Activated naive CD4-positive, alpha-beta T cell treated with anti-CD3 and anti-CD28 coated beads, Interleukin-2, amount 10 ng/mL, durations not matched to agents 7 days and 5 days (primary cell): ENCODE data around the gene RSAD2.

ENCODE experiments used
- CTCF ChIA-PET: fragments of 350-600 bp; sonication (Branson Sonifier 250); formaldehyde crosslinking; loops from one replicate; lab custom pipeline; 2021; ENCODE audit warnings: antibody characterized with exemption; lab: Charles Lee
- DNase-seq: peaks from one replicate; pipeline ENCODE4 v3.0.0-alpha.2; 2020
- H3K27ac Mint-ChIP-seq: one replicate; pipeline ENCODE4 v1.8.0; 2021; ENCODE audit warnings: mild to moderate bottlenecking, moderate library complexity, mixed read lengths
- H3K27me3 Mint-ChIP-seq: one replicate; pipeline ENCODE4 v1.8.0; 2021; ENCODE audit warnings: mild to moderate bottlenecking, mixed read lengths
- H3K36me3 Mint-ChIP-seq: one replicate; pipeline ENCODE4 v1.8.0; 2021; ENCODE audit warnings: mixed read lengths
- H3K4me1 Mint-ChIP-seq: one replicate; pipeline ENCODE4 v1.8.0; 2021; ENCODE audit warnings: mixed read lengths
- H3K4me3 Mint-ChIP-seq: one replicate; pipeline ENCODE4 v1.8.0; 2021; ENCODE audit warnings: mild to moderate bottlenecking, moderate library complexity, mixed read lengths
- H3K9me3 Mint-ChIP-seq: one replicate; pipeline ENCODE4 v1.8.0; 2021; ENCODE audit warnings: mixed read lengths

Gene RSAD2

DNA sequence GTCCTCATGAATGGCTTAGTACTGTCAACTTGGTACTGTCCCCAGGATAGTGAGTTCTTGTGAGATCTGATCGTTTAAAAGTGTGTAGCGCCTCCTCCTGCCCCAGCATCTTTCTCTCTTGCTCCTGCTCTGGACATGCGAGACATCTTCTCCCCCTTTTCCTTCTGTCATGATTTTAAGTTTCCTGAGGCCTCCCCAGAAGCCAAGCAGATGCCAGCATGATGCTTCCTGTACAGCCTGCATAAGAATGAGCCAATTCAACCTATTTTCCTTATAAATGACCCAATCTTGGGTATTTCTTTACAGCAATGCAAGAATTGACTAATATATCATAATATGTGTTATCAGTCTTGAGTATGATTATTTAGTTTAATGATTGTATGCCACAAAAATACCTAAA lies 3.5 kb upstream of the RSAD2 start:
- Mint-ChIP-seq H3K9me3 (peaks cover 4% of the 10 kb centered on the region), H3K27me3 (no peaks in the 10 kb centered on the region), H3K27ac (no peak overlapping the region), H3K4me1 (peaks cover 58% of the 10 kb centered on the region), H3K36me3 (peaks cover 14% of the 10 kb centered on the region), H3K4me3 (no peak overlapping the region)
- CTCF ChIA-PET: no interaction called here
- no peak for DNase-seq

DNA sequence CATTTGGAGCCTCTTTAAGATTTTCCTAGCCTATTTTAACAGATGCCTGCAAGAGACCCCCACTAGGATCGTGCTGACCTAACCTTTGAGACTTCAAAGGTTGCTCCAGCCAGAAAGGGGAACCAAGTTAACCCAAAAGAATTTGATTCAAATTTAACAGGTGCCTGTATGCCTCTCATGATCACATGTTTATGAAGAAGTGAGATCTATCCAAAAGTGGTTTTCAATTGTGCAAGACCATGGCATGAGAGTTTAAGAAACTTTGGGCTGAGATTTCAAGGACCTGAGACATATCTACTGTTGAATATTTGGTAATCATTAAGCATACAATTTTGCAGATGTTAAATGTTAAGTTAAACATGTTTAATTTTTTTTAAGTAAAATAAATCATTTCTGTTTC lies 1.3 kb upstream of the RSAD2 start:
- Mint-ChIP-seq H3K36me3 (peaks cover 10% of the 10 kb centered on the region), H3K4me1 (peaks cover 77% of the 10 kb centered on the region), H3K4me3 (no peak overlapping the region), H3K27ac (no peak overlapping the region), H3K27me3 (no peaks in the 10 kb centered on the region), H3K9me3 (peaks cover 4% of the 10 kb centered on the region)
- CTCF ChIA-PET: interaction anchor here (6.5 kb wide), 1 partner anchor 10 kb away, joined by 116 read pairs; the partner anchor contains the start of gene CMPK2
- DNase-seq: no peak

DNA sequence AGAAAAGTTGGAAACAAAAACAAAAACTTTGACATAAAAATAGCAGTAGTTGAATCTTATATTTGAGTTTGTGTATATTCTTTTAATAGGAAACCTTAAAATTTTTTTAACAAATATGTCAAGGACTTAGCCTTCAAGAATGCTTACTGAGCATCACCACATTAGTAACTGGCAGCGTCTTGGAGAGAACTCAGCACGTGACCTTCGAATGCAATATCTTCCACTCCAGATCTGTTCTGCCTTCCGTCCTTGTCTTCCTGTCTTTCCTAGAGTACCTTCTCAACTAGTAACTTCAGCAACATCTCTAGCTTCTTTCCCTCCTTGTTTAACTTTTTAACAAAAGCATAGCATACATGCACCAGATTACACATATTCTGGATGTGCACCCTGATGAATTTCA lies 972 bp downstream of the RSAD2 start:
- Mint-ChIP-seq H3K27ac (peak overlapping the region; percentile 87), H3K36me3 (peaks cover 23% of the 10 kb centered on the region), H3K9me3 (peaks cover 4% of the 10 kb centered on the region), H3K4me1 (peaks cover 71% of the 10 kb centered on the region), H3K27me3 (peaks cover 4% of the 10 kb centered on the region), H3K4me3 (peak overlapping the region; percentile 69)
- CTCF ChIA-PET: interaction anchor here (0.8 to 6.5 kb wide), 9 partner anchors 12 to 166 kb away, joined by 3 to 116 read pairs (median 5); partner anchors contain the start of genes CMPK2 and RNF144A
- DNase-seq: no peak

DNA sequence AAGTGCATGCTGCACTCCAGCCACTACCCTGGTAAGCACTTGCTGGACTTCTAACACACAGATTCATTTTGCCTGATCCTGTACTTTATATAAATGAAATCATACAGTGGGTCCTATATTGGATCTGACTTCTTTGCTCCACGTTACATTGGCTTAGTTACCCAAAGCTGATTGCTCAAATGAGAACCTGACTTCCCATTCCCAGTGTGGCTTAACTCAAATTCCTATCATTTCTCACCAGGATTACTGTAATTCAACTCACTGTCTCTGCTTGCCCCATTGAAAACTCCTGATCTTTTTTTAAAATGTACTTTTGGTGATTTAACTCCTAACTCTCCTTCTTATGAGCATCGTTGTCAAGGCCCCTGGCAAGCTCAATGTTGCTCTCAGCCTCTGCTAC lies 1.4 kb downstream of the RSAD2 start:
- H3K36me3 Mint-ChIP-seq: peaks cover 24% of the 10 kb centered on the region
- no peak for DNase-seq

DNA sequence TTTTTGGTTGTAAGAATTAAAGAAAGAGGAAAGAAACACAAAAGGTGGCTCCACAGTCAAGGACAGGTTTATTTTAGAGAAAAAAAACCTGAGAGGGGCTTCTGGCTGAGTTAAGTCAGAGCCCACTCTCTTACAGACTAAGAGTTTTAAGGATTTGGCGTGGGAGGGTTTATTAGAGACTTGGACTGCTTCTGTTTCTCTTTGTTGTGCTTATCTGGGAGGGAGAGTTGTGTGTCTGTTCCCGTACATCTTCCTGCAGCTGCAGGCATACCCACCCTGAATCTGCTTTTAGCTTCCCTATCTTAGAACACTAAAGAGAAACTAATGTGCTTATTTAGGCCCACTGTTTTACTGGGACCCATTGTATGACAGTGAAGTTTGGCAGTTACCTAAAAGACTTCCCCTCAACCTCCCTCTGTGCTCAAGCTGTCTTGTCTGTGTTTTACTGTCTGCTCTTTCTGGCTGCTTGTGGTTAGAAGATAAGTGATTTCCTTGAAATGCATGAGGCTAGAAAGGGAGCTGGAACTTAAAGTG lies 2.7 kb downstream of the RSAD2 start:
- Mint-ChIP-seq H3K4me3 (peak overlapping the region; percentile 76), H3K27me3 (peaks cover 8% of the 10 kb centered on the region), H3K9me3 (no peaks in the 10 kb centered on the region), H3K36me3 (peaks cover 30% of the 10 kb centered on the region), H3K4me1 (peaks cover 70% of the 10 kb centered on the region), H3K27ac (peak overlapping the region; percentile 95)
- DNase-seq: peak; percentile 41
- CTCF ChIA-PET: interaction anchor here (1.4 to 6.5 kb wide), 4 partner anchors 14 to 33 kb away, joined by 3 to 116 read pairs (median 7); partner anchors contain the start of gene CMPK2

More for the DNA sequence above, 1.4 kb downstream of the RSAD2 start:
- CTCF ChIA-PET: interaction anchor here (0.8 to 6.5 kb wide), 9 partner anchors 12 to 166 kb away, joined by 3 to 116 read pairs (median 5); partner anchors contain the start of genes CMPK2 and RNF144A
- peaks cover 1% of the 10 kb centered on the region for H3K9me3 Mint-ChIP-seq
- peak overlapping the region; percentile 69 for H3K4me3 Mint-ChIP-seq
- H3K27ac Mint-ChIP-seq: peak overlapping the region; percentile 87
- H3K27me3 Mint-ChIP-seq: peaks cover 5% of the 10 kb centered on the region
- H3K4me1 Mint-ChIP-seq: peaks cover 69% of the 10 kb centered on the region

DNA sequence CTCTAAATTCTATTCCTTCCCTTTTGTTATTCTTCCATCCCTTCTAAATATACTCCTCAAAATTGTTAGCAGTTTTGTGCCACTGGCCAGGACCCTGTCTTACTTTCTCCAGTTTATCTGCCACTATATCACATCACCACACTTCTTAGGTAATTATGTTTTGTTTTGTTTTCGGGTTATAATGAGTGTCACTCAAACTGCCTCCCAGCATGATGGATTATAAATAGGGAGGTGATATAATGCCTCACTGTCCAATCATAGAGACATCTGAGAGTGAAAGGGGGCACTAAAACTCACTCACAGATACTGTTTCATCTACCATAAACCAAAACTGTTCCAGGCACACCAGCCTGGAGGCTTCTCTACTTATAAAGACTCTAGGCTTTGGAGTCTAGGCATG lies 3.5 kb downstream of the RSAD2 start:
- Mint-ChIP-seq H3K27ac (peak overlapping the region; percentile 83), H3K27me3 (peaks cover 8% of the 10 kb centered on the region), H3K36me3 (peaks cover 32% of the 10 kb centered on the region), H3K9me3 (no peaks in the 10 kb centered on the region), H3K4me3 (peak overlapping the region; percentile 61), H3K4me1 (peaks cover 63% of the 10 kb centered on the region)
- DNase-seq: no peak
- CTCF ChIA-PET: interaction anchor here (1.9 to 6.5 kb wide), 2 partner anchors 14 to 16 kb away, joined by 9 to 116 read pairs; partner anchors contain the start of gene CMPK2

DNA sequence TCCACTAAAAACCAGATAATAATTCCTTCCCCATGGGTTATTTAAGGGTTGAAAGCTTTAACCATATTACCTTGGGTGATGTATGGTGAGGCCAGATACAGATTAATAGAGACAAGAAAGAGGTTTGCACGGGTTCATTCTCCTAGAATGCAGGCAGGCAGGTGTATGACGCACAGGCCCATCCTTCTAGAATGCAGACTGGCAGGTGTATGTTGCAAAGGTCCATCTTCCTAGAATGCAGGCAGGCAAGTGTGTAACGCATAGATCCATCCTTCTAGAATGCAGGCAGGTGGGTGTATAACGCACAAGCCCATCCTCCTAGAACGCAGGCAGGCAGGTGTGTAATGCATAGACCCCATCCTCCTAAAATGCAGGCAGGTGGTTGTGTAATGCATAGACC lies 3.9 kb downstream of the RSAD2 start:
- peak overlapping the region; percentile 61 for H3K4me3 Mint-ChIP-seq
- no peaks in the 10 kb centered on the region for H3K9me3 Mint-ChIP-seq
- peaks cover 59% of the 10 kb centered on the region for H3K4me1 Mint-ChIP-seq
- peaks cover 8% of the 10 kb centered on the region for H3K27me3 Mint-ChIP-seq
- no peak overlapping the region for H3K27ac Mint-ChIP-seq
- CTCF ChIA-PET: interaction anchor here (6.5 kb wide), 1 partner anchor 15 kb away, joined by 116 read pairs; the partner anchor contains the start of gene CMPK2
- H3K36me3 Mint-ChIP-seq: peaks cover 32% of the 10 kb centered on the region
- no peak for DNase-seq

DNA sequence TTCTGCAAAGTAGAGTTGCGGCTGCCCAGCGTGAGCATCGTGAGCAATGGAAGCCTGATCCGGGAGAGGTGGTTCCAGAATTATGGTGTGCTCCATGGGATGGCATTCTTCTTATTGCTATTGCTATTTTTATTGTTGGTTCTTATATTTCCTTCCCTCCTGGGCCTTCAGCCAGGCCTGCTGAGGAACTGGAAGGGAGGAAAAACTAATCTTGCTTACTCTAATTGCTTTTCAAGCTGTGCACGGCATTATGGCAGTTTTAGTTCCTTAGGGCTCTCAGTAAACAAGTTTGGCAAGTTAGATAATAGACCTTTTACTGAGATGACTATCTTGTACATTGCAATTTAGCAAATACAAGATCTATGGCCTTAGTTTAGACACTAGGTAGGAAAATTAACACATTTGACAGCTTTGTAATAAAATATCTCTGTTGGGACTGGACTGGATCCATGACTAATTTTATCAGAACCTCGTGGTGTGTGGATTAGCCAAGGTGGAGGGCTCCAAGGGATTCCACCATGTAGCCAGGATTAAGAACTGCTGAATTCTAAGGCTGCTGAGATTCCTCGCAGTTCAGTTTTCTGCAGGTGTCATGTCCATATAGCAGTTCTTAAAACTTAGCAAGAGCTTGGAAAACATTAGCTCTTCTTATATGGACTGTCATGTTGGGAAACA lies 6.0 kb downstream of the RSAD2 start:
- Mint-ChIP-seq H3K9me3 (no peaks in the 10 kb centered on the region), H3K4me3 (no peak overlapping the region), H3K4me1 (peaks cover 41% of the 10 kb centered on the region), H3K27ac (no peak overlapping the region), H3K36me3 (peaks cover 35% of the 10 kb centered on the region), H3K27me3 (peaks cover 8% of the 10 kb centered on the region)
- CTCF ChIA-PET: no interaction called here
- DNase-seq: no peak

DNA sequence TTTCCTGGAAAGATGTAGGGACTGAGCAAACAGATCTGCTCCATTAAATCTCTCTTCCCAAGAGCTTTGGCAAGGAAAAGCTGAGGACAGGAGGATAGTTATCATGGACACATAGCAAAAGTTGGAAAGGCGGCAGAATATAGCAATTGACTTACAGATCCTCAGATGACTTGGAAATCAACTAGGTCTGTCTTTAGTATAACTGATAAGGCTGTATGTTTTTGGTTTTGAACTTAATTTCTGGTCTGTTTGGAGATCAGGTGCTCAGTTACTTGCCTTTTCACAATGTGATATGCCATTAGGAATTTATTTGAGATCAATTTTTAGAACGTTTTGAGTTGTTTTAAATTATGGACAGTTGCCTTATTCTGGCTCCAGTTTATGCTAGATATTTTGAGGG lies 8.0 kb downstream of the RSAD2 start:
- H3K36me3 Mint-ChIP-seq: peaks cover 50% of the 10 kb centered on the region

DNA sequence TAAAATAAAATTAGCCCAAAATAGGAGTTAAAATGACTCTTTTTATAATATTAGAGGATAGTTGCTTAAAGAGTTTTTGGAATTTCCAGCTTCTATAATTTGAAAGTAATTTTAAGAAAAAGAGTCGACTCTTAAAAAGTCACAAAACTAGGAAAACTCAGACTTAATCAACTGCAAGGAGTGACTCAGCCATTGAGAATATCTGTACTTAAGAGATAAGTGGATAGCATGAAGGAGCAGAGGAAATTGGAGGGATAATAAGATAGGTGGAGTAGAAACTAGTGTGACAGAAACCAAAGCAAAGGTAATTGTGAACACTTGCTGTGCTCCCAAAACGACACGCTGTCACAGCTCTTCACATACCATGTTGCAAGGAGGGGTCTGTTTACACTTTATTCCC lies 8.4 kb downstream of the RSAD2 start:
- Mint-ChIP-seq H3K27me3 (peaks cover 8% of the 10 kb centered on the region), H3K9me3 (no peaks in the 10 kb centered on the region), H3K4me3 (no peak overlapping the region), H3K4me1 (peaks cover 20% of the 10 kb centered on the region), H3K27ac (no peak overlapping the region), H3K36me3 (peaks cover 49% of the 10 kb centered on the region)
- DNase-seq: no peak
- CTCF ChIA-PET: interaction anchor here (0.8 to 1.0 kb wide), 2 partner anchors 19 to 32 kb away, joined by 3 read pairs; no protein-coding TSS in a partner anchor

More for the DNA sequence above, 8.0 kb downstream of the RSAD2 start:
- Mint-ChIP-seq H3K9me3 (no peaks in the 10 kb centered on the region), H3K4me3 (no peak overlapping the region), H3K27me3 (peaks cover 8% of the 10 kb centered on the region), H3K27ac (no peak overlapping the region), H3K4me1 (peaks cover 23% of the 10 kb centered on the region)
- no peak for DNase-seq
- CTCF ChIA-PET: interaction anchor here (0.6 to 1.0 kb wide), 3 partner anchors 12 to 33 kb away, joined by 3 read pairs; no protein-coding TSS in a partner anchor

DNA sequence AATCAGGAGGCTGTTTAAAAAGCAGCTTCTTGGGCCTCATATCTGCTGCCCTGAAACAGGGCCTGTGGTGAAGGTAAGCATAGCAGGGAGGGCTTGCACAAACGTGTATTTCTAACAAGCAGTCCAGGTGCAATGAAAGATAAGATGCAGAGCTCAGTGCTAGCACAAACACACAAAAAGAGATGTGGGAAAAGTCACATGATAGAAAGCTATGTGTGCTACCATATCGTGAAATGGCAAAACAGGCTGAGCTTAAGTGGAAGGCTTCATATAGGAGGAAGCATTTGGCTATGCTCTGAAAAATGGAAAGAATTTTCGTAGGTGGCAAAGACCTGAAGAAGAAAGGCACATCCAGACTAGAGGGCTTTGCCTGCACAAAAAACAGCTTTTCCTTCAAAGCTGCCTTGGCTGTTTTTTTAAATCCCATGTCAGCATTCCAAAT lies 10.2 kb downstream of the RSAD2 start:
- H3K4me3 Mint-ChIP-seq: no peak overlapping the region
- no peaks in the 10 kb centered on the region for H3K9me3 Mint-ChIP-seq
- no peak for DNase-seq
- peaks cover 4% of the 10 kb centered on the region for H3K27me3 Mint-ChIP-seq
- peaks cover 5% of the 10 kb centered on the region for H3K4me1 Mint-ChIP-seq
- H3K36me3 Mint-ChIP-seq: peaks cover 40% of the 10 kb centered on the region
- CTCF ChIA-PET: interaction anchor here (1.0 to 1.6 kb wide), 5 partner anchors 9 to 156 kb away, joined by 3 to 9 read pairs (median 3); partner anchors contain the start of genes CMPK2 and RSAD2
- no peak overlapping the region for H3K27ac Mint-ChIP-seq

DNA sequence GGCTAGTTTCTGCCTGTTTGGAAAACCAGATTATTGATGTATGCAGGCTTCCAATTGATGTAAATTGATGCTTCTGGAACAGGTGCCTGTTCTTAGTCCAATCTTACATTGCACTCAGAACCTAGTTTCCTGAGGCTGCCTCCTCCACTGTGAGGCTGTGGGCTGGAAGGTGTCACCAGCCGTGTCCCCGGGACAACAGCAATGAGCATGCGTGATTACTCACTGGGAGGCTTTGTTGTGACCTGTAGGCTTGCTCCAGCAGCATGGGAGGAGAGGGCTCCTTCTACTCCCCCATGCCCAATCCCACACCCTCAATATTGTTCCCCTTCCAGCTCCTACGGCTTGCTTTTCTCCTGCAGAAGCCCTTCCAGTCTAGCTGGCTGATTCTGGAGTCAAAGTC lies 11.1 kb downstream of the RSAD2 start:
- Mint-ChIP-seq H3K27me3 (peaks cover 4% of the 10 kb centered on the region), H3K36me3 (peaks cover 37% of the 10 kb centered on the region), H3K9me3 (no peaks in the 10 kb centered on the region), H3K4me3 (no peak overlapping the region), H3K4me1 (peaks cover 5% of the 10 kb centered on the region), H3K27ac (no peak overlapping the region)
- CTCF ChIA-PET: interaction anchor here (1.2 to 1.5 kb wide), 3 partner anchors 11 to 155 kb away, joined by 3 to 4 read pairs (median 3); partner anchors contain the start of genes CMPK2 and RSAD2
- DNase-seq: no peak

DNA sequence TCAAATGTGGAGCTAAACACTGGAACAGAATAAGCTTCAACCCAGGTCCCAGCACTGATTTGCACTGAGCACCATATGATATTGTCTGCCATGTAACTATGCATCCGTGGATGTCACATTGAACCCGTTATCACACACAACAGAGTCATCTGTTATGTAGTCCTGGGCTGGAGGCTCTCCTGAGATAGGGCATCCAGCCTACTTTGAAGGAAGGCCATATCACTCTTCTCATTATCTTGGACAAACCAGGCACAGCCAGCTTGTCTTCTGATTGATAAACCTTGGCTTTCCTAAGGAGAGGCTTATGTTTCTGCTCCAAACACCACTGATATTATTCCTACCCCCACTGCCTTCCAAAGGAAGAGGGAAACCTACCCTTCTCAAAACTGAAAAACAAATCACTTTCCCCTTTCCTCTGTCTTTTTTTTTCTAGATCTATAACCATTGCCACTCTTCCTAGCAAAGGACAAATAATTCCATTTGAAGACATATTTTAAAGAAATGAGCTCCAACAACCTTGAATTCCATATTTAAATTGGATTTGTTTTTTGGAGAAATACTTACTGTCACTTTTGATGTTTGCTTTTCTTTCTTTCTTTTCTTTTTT lies 16.4 kb downstream of the RSAD2 start:
- CTCF ChIA-PET: interaction anchor here (0.7 to 6.0 kb wide), 5 partner anchors 22 to 151 kb away, joined by 3 to 51 read pairs (median 4); no protein-coding TSS in a partner anchor
- Mint-ChIP-seq H3K27ac (no peak overlapping the region), H3K36me3 (peaks cover 32% of the 10 kb centered on the region), H3K27me3 (no peaks in the 10 kb centered on the region), H3K4me3 (no peak overlapping the region), H3K4me1 (peaks cover 15% of the 10 kb centered on the region), H3K9me3 (no peaks in the 10 kb centered on the region)
- DNase-seq: no peak
